DOHH2 (cell line): ENCODE results near the gene DDAH2.
A peak's percentile ranks its signal among the peaks of the same experiment; 100 is the strongest.

ENCODE experiments used
- H3F3A ChIP-seq: fragments of 200-600 bp; sonication (generic), shearing (Covaris generic); 2 replicates; pipeline ENCODE4 v1.6.0; 2016; ENCODE audit warnings: antibody characterized with exemption, mild to moderate bottlenecking; ENCODE audit not compliant: control insufficient read depth, insufficient read depth
- H3K27ac ChIP-seq: fragments of 200-600 bp; sonication (generic); 2 replicates; pipeline ENCODE4 v1.5.1; 2014; ENCODE audit warnings: low read depth, mild to moderate bottlenecking, low read length, moderate library complexity
- H3K27me3 ChIP-seq: fragments of 200-600 bp; sonication (generic); 2 replicates; pipeline ENCODE4 v1.6.1; 2014; ENCODE audit warnings: mild to moderate bottlenecking, low read length, mixed read lengths; ENCODE audit not compliant: control insufficient read depth
- H3K36me3 ChIP-seq: fragments of 200-600 bp; sonication (generic); 2 replicates; pipeline ENCODE4 v1.6.1; 2014; ENCODE audit warnings: mild to moderate bottlenecking, low read length, moderate library complexity, mixed read lengths; ENCODE audit not compliant: control insufficient read depth
- H3K4me1 ChIP-seq: fragments of 200-600 bp; sonication (generic); 2 replicates; pipeline ENCODE4 v1.6.1; 2014; ENCODE audit warnings: mild to moderate bottlenecking, low read length, mixed read lengths; ENCODE audit not compliant: control insufficient read depth
- H3K4me2 ChIP-seq: fragments of 200-600 bp; sonication (generic); 2 replicates; pipeline ENCODE4 v1.6.0; 2014; ENCODE audit warnings: mild to moderate bottlenecking, low read length, moderate library complexity
- H3K4me3 ChIP-seq: fragments of 200-600 bp; sonication (generic); 2 replicates; pipeline ENCODE4 v1.5.1; 2014; ENCODE audit warnings: mild to moderate bottlenecking, low read length, mixed read lengths
- H3K79me2 ChIP-seq: fragments of 200-600 bp; sonication (generic); 2 replicates; pipeline ENCODE4 v1.6.1; 2014; ENCODE audit warnings: mild to moderate bottlenecking, low read length, mixed read lengths; ENCODE audit not compliant: control insufficient read depth
- H3K9me2 ChIP-seq: fragments of 200-600 bp; sonication (generic); replicated peaks from 2 replicates; pipeline ENCODE4 v1.6.1; 2014; ENCODE audit warnings: mild to moderate bottlenecking, low read length, mixed read lengths; ENCODE audit not compliant: control insufficient read depth
- H3K9me3 ChIP-seq: fragments of 200-600 bp; sonication (generic); 2 replicates; pipeline ENCODE4 v1.6.1; 2014; ENCODE audit warnings: antibody characterized with exemption, low read length, mixed read lengths; ENCODE audit not compliant: control insufficient read depth, insufficient read depth
- H4K20me1 ChIP-seq: fragments of 200-600 bp; sonication (generic); 2 replicates; pipeline ENCODE4 v1.6.0; 2014; ENCODE audit warnings: low read depth, mild to moderate bottlenecking, antibody characterized with exemption, low read length, moderate library complexity; ENCODE audit not compliant: control insufficient read depth, insufficient read depth
- CTCF ChIP-seq: fragments of 200-600 bp; sonication (generic); IDR thresholded peaks from one replicate; pipeline ENCODE4 v1.5.1; 2014; ENCODE audit warnings: antibody characterized with exemption, mild to moderate bottlenecking, low read depth, low read length; ENCODE audit not compliant: poor library complexity, severe bottlenecking
- EZH2phosphoT487 ChIP-seq: fragments of 200-600 bp; sonication (generic); IDR thresholded peaks from 2 replicates; pipeline ENCODE4 v1.6.1; 2017; ENCODE audit warnings: borderline replicate concordance, mild to moderate bottlenecking, antibody characterized with exemption, low read length, moderate library complexity, mixed read lengths

Gene DDAH2

DNA sequence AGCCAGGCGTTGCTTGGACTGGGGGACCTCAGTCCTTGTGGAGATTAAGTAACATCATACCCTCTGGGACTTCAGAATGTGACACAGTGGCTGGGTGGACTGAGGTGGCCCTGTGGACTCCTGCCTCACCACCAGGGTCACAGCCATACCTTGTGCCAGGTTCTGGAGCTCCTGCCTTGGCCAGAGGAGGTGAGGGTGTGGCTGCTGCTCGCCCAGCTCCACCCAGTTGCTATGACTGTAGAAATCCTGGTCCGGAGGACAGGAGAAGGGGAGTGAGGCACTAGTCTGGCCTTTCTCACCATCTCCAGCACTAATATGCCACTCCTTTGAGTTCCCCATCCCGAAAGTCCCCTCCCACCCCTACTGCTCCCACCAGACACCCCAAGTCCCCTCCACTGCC, 46.1 kb upstream of the DDAH2 start:
- H3K9me3 ChIP-seq = no peaks in the 10 kb centered on the region
- peaks cover 25% of the 10 kb centered on the region for H3K36me3 ChIP-seq
- no peak for TF ChIP-seq EZH2phosphoT487
- no peak overlapping the region for H3K27ac ChIP-seq
- no peak overlapping the region for H3K4me3 ChIP-seq
- no peaks in the 10 kb centered on the region for H3K9me2 ChIP-seq
- no peaks in the 10 kb centered on the region for H3F3A ChIP-seq
- no peaks in the 10 kb centered on the region for H4K20me1 ChIP-seq
- no peaks in the 10 kb centered on the region for H3K27me3 ChIP-seq
- H3K79me2 ChIP-seq = no peaks in the 10 kb centered on the region
- H3K4me2 ChIP-seq = no peak overlapping the region
- peaks cover 17% of the 10 kb centered on the region for H3K4me1 ChIP-seq

- no peak overlapping the region for H3K4me2 ChIP-seq
- H3K36me3 ChIP-seq = no peaks in the 10 kb centered on the region
- H3K79me2 ChIP-seq = no peaks in the 10 kb centered on the region
- H3K27me3 ChIP-seq = no peaks in the 10 kb centered on the region
- TF ChIP-seq CTCF (no peak), EZH2phosphoT487 (no peak)
- no peak overlapping the region for H3K27ac ChIP-seq
- no peak overlapping the region for H3K4me3 ChIP-seq
- H3F3A ChIP-seq = no peaks in the 10 kb centered on the region
- H4K20me1 ChIP-seq = no peaks in the 10 kb centered on the region
- no peaks in the 10 kb centered on the region for H3K9me3 ChIP-seq
- no peaks in the 10 kb centered on the region for H3K9me2 ChIP-seq
- peaks cover 11% of the 10 kb centered on the region for H3K4me1 ChIP-seq
These were observed 42.9 kb upstream of the DDAH2 start for GRCh38 chr6:31771992-31772358.

GRCh38 chr6:31770860-31771259, 41.8 kb upstream of the DDAH2 start:
- no peaks in the 10 kb centered on the region for H3K79me2 ChIP-seq
- TF ChIP-seq CTCF (no peak), EZH2phosphoT487 (no peak)
- no peaks in the 10 kb centered on the region for H4K20me1 ChIP-seq
- H3F3A ChIP-seq = no peaks in the 10 kb centered on the region
- no peak overlapping the region for H3K27ac ChIP-seq
- no peaks in the 10 kb centered on the region for H3K27me3 ChIP-seq
- no peaks in the 10 kb centered on the region for H3K9me2 ChIP-seq
- peaks cover 4% of the 10 kb centered on the region; the same call in 1 of the 2 replicates for H3K4me1 ChIP-seq
- no peak overlapping the region for H3K4me2 ChIP-seq
- no peaks in the 10 kb centered on the region for H3K36me3 ChIP-seq
- no peaks in the 10 kb centered on the region for H3K9me3 ChIP-seq
- H3K4me3 ChIP-seq = no peak overlapping the region

DNA sequence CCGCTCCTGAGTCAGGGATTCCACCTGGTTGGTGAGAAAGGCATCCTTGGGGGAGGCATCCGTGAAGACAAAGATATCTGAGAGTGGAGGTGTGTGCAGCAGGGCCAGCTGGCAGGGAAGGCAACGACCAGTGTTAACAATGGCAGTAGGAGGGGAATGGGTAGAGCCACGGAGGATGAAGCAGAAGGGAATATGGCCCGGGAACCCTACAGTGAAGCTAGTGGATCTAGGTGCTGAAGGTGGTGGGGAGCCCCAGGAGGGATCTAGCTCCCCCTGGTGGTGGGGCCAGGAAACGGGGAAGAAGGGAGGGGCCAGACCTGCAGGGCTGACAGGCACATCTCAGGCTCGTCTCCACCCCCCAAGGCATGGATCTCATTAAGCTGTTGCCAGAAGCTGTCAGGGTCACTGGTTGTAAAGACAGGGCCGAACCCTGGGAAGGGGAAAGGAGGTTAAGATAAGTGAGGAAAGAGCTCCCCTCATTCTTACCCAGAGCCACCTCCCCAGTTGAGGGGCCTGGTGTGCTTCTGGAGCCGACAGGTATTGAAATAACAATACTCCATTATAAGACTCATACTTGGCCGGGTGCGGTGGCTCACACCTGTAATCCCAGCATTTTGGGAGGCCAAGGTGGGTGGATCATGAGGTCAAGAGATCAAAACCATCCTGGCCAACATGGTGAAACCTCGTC, 40.7 kb upstream of the DDAH2 start:
- no peak overlapping the region for H3K27ac ChIP-seq

More for the DNA sequence above, 40.7 kb upstream of the DDAH2 start:
- no peaks in the 10 kb centered on the region for H3K9me3 ChIP-seq
- no peaks in the 10 kb centered on the region for H3K27me3 ChIP-seq
- no peaks in the 10 kb centered on the region for H3K79me2 ChIP-seq
- no peaks in the 10 kb centered on the region for H3F3A ChIP-seq
- H3K4me2 ChIP-seq = no peak overlapping the region
- no peaks in the 10 kb centered on the region for H3K9me2 ChIP-seq
- TF ChIP-seq CTCF = peak; percentile 97
- no peak for TF ChIP-seq EZH2phosphoT487
- H3K4me1 ChIP-seq = peaks cover 4% of the 10 kb centered on the region; the same call in 1 of the 2 replicates
- no peaks in the 10 kb centered on the region for H3K36me3 ChIP-seq
- no peaks in the 10 kb centered on the region for H4K20me1 ChIP-seq
- H3K4me3 ChIP-seq = no peak overlapping the region
